ENCODE data around the gene CCNI2. TPM values are rescaled to one million over a fixed set of nuclear protein-coding genes. Genes with fewer than 3 reads are reported as not detected.

Gene CCNI2
- total RNA-seq, 1 experiment from 2014 or later, result not detected

DNA sequence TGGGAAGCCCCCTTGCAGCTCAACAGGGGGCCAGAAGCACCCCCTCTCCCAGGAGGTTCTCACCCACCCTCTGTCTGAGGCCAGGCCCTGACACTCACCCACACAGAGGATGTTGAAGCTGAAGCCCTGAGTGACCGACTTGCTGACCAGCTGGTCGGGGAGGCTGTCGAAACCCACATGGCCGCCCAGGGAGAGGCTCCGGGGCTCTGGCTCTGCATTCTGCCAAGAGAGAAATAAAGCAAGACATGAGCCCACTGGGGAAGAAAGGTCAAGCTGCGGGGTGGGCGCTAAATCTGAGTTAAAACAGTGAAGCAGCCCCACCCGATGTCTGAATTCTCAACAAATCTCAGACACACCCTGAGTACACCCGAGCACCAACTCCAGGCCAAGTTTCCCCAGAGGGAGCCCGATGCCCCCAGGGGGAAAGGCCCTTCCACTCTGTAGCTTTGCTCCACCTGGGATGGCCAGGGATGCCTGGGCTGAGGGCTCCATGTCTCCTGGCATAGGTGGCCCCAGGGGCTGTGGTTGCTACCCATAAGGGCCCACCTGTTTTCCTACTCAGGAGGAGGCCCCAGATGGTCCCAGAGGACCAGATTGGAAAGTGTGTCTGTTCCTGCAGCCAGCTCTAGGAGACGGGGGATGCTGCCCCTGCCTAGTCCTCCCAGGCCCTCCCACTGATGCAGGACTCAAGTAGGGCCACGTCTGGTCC, 18.2 kb downstream of the CCNI2 start:
- DNase-seq (ENCODE audit: low read depth), result no peak

DNA sequence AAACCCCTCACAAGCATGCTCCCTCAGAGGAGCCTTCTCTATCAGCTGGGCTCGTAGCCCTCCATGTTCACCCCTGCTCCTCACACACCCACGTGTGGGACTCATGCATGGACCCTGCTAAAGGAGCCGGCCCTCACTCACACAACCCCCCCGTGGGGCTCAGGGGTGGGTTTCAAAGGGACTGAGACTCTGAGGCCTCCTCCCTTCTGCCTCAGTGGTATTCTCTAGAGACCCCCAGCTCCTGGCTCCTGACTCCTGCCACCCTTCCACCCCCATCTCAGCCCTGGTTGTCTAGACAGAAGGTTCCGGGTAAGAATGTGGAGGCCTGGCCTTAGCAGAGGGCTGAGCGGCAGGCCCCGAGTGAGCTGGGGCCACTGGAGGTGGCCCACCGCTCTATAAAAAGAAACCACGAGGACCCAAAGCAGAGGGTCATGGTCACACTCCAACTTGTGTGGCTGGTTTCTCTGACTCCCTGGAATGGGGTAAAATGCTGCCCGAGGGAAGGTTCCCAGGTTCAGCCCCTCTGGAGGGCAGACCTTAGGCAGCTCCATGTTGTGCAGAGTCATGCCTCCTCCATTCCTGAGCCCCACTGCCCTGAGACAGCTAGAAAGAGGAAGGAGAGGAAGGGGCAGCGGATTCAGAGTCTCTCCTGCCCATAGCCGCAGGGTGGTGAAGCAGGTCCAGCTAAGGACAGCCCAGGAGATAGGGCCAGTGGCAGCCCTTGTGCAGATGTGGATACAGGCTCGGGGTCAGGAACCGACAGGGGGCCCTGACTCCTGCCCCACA, 19.0 kb downstream of the CCNI2 start:
- no peak for DNase-seq (ENCODE audit: low read depth)

DNA sequence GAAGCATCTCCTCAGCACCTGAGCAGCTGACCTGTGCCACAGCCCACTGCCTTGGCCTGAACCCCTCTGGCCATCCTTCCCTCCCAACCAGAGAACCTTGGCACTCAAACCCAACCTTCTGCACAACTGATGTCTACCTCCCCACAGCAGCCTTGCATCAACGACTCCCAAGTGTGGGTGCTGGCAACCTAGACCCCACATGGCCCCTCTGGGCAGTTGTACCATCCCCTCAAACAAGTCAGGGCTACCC, 19.5 kb downstream of the CCNI2 start:
- DNase-seq (ENCODE audit: low read depth), result no peak

DNA sequence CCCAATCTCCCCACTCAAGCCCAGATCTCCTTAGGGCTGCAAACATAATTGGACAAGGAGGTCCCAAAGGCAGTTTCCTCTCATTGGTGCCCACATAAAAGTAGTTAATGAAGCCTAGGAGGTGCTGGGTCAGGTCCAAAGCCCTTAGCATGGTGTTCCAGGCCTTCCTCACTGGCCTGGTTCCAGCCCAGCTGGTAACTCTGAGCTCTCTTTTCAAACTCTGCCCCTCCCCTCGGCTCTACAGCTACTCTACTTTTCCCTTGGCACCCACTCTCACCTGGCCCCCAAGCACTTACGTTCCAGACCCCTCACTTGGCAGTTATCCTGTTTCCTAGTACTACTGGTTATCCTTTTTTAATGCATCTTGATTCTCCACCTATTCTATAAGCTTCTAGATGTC, 19.9 kb downstream of the CCNI2 start:
- DNase-seq (ENCODE audit: low read depth), result no peak

DNA sequence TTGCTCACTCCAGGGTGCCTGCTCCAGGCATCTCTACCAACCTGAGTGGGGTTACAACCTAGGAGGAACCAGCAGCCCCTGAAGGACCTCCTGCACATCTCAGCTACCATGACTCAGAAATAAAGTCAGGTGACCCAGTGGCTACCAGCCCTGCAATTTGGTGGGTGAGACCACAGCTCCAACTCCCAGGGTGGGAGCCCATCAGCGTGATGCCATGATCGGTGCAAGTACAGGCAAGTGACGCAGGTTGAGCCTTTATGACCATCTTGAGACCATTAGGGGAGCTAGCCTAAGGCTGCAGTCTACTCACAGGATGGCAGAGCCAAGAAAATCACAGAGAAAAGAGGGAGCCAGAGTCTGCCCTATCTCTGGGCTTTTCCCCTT, 21.3 kb downstream of the CCNI2 start:
- no peak for DNase-seq (ENCODE audit: low read depth)

DNA sequence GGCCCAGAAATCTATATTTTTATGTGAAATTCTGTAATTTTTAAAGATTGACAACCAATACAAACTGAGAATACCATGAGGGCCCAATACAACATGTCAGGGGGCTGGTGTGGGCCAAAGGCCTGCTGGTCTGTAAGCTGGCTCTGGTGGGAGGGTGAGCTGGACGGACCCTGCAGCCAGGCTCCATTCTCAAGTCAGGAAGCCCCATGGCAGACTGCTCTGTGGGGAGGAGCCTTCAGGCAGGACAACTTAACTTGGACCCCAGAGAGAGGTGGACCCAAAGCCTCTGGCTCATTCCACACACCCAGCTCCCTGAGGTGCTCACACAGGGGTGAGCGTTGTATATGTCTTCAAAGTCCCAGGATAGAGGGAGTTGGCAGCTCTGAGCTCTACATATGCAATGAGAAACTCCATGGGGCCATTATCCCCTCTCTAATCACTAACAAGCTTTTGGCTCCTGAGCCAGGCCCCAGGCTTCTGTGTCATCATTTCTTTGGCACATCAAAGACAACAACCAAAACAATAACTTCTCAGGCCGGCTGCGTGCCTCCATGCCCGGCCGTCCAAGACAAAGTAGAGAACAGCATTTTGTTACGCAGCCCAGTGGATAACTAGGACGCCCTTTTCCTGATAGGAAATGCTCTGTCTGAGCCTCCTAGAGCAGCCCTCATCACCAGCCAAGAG, 23.4 kb downstream of the CCNI2 start:
- no peak for DNase-seq (ENCODE audit: low read depth)

DNA sequence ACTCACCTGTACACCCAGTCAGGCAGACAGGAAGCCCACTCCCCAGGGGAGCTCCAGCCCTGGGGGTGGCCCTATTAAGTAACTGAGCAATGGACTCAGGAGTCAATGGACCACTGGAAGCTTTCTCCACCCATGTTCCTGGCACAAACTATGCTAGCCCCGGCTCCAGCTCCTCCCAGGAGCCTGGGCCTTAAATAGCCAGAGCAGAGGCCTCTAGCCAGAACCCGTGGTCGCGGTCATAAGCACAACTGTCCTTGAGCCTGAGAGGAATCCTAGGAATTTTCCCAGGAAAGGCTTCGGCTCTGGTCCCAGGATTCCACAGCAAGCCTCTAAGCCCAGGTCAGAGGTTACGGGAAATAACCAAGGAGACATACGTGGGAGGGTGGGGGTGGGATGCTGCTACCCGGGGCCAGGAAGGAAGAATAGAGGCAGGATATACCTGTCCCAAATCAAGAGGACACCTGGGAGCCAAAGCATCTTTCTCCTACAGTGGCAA, 24.3 kb downstream of the CCNI2 start:
- peak; percentile 69 for DNase-seq (ENCODE audit: low read depth)

DNA sequence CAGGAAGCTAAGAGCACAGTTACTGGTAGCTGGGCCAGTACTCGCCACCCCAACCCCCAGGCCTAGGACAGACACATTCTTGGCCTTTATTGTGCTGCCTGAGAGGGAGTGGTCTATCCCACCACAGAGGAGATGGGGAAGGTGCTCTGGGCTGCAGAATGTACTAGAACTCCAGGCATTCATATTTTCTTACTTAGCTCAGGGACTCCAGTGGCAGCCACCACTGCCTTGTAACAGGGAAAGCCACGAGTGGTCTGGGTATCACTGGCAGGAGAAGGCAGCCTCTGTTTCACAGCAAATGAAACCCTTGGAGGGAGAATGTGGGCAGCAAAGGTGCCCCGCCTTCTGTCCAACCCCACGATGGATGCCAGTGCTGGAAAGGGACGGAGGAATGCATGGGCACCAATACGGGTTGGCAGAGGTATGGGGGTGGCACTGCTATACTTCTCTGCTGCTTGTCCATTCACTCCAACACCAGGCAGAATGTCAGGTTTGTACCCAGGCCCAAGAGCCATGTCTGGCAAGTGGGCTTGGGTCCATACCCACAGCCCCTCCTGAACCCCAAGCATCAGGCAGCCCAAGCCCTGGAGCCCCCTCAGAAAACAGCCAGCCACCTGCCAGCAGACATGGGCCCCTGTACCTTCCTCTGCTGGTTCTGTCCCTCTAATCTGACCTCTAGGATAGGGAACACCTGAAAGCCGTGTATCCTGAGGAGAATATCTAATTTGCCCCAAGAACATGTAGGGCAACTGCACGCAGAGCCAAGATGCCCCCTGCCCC, 25.3 kb downstream of the CCNI2 start:
- DNase-seq (ENCODE audit: low read depth), result no peak

DNA sequence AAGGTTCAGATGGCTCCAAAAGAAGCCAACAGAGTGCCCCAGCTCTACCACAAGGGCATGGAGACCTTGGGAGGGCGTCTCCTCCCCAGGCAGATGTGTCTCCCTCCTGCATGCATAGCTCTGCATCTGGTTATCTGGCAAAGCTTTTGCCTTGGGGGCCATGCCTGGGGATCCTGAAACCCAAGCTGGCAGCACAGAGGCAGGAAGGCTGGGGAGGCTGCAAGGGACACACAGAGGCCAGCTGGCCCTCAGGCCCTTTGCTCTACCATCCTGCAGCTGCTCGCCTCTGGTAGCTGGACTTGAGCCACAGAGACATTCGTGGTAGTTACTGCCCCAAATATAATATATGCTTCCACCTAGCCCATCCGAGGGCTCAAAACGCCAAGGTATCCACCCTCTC, 25.9 kb downstream of the CCNI2 start:
- DNase-seq (ENCODE audit: low read depth), result no peak

DNA sequence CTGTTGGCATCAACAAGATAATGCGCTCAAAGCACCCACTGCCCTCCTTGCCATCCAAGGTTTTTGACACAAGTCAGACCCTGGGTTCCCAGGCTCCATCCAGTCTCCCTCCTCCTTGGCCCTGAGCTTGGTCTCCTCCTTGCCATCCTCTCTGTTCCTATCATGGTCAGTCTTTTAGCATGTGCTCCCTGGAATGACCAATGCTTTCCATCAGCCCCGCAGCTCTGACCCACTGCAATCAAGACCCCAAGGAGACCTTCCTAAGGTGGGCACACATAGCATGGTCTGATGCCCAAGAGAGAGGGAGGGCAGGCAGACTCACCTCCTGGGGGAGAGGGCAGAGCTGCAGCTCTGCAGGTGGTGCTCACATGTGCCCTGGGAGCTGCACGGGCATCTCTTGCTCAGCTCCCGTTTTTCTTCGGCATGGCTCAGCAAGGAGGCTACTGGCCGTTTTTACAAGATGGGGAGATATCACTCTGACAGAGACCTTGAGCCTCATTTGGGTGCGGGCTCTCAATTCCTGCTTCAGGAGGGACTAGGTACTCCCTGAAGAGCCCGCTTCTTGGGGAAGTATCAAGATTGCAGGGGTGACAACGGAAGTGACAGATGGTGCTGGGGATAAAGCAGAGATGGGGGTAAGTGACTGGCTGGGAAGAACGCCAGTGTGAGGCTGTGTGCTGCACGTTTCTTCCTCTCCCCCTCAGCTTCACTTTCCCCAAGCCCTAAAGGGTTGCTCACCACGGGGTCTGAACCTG, 26.6 kb downstream of the CCNI2 start:
- DNase-seq (ENCODE audit: low read depth), result no peak

DNA sequence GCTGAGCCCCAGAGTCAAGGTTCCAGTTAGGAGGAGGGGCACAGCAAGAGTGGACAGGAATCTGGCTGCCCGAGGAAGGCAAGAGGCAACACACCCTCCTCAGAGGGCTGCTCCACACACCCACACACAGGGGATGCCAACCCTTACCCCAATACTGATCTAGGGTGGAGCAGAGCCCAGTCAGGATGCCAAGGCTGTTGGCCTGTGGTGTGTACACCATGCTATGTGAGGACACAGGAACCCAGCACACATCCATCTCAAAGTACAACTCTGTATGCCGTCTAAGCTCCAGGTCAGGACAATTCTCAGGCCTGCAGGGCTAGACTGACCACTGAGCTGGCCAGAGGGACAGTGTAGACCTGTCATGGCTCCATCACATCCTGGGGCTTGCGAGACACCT, 27.2 kb downstream of the CCNI2 start:
- DNase-seq (ENCODE audit: low read depth), result no peak

DNA sequence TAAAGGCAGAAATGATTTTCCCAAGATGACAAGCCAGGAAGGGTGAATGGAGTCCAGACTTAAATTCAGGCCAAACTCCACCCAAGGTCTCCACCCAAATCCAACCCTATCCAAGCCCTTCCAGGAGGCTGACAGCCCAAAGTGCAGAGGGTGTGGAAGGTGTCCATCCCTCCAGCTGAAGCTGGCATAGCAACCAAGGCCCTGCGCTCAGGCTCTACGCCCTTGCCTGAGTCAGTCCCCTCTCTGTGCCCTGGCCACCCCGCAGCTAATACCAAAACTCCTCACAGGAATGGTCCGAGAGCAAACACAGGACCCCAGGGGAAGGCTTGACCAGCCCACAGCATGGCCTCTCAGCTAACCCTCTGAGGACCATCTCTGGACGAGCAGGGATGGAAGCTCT, 27.7 kb downstream of the CCNI2 start:
- DNase-seq (ENCODE audit: low read depth), result no peak

DNA sequence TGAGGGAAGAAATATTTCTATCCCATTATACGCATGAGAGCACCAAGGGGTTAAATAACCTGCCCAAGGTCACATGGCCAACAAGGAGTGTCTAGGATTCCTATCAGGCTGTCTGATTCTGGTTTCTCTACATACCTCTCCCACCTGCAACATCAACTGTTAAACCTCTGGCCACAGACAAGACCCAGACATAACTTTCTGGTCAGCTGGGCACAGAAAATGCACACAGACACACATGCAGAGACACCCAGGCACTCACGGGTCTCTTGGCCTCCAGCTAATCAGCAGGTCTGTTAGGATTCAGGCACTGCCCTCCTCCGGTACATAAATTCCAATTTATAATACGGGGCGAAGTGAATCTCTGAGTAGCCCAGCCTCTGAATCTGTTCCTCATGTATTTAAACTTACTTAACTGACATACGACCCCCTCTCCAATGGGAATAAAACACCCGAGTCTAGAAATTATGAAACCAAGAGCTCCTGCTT, 28.3 kb downstream of the CCNI2 start:
- DNase-seq (ENCODE audit: low read depth), result no peak

DNA sequence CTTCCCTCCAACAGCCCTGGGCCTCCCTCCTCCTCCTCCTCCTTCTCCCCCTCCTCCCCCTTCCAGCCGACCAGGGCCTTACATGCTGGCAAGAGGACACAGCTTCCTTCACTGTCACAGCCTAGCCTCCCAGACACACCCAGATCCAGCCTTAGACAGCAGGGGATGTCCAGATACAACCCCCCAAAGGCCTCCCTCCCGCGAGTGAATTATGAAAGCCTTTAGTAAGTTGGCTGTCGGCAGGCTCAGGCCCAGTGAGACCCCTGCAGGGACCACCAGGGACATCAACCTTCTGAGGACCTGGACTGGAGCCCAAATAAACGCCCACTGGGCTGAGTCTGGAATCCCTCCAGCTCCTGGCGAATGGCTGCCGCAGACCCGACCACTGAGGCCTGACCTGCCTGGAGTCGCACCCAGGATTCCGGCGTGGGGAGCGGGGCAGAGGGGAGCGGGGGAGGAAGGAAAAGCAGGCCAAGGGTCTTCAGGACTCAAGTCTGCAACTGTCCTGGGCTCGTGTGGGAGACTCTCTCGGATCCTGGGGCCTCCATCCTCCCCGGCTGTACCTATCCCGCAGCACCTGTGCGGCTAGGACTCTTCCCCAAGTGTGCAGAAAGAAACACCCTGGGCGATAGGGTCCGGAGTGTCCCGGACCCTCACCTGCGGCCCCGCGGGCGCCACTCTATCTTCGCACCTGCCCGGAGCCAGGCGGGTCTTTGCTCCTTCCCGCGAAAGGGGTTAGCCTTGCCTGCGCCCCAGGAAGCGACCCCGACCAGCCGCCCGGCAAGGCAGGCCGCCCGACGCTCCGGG, 29.1 kb downstream of the CCNI2 start:
- no peak for DNase-seq (ENCODE audit: low read depth)

DNA sequence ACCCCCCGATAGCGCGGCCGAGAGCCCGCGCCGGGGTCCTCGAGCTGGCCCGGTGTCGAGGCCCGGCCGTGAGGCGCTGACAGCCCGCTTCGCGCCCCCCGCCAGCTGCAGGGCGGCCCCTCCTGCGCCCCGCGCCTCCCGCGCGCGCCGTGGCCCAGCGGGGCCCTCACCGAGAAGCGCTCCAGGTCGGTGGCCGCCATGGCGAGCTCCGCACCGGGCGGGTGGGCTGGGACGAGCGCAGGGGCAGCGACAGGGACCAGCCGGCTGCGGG, 29.6 kb downstream of the CCNI2 start:
- no peak for DNase-seq (ENCODE audit: low read depth)

DNA sequence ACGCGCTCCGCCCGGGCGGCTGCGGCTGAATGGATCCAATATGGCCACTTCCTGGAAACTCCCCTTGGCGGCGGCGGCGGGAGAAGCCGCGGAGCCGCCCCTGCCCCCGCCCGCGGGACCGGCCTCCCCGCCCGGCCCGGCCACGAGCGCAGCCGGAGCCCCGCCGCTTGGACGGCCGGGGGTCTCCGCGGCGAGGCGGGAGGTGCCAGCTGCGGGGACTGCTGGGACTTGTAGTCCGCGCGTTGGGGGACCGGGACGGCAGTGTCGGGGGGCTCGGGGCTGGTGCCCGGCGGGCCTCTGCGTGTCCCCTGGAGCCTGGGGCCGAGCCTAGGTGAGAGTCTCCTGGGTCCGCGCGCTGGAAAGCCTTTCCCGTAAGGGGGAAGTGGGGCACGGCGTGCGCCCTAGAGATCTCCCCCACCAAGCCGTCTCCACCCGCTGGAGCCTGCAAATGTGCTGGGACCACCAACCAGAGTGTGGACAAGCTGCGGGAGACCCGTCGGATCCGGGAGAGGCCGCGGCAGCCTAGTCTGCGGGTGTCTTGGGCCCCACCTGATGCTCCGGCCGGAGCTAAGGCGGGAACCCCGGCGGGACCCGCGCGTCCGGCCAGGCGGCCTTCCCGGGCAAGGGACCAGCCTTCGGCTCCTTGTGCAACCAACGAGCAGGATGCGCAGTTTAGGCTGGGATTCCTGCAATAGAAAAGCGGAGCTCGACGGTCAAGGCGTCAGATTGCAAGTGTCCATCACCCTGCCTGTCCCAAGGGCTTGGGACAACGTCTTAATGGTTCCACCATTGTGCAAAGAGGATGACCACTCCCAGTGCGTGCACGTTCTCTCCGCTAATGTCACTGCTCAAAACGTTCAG, 30.2 kb downstream of the CCNI2 start, which contains the start of gene SEPTIN8:
TSS of gene SEPTIN8 (minus strand) at position 31 of the 861 bp plus-strand sequence. CDS start 102 bp downstream, outside the sequence.
- DNase-seq (ENCODE audit: low read depth), result peak; percentile 24

DNA sequence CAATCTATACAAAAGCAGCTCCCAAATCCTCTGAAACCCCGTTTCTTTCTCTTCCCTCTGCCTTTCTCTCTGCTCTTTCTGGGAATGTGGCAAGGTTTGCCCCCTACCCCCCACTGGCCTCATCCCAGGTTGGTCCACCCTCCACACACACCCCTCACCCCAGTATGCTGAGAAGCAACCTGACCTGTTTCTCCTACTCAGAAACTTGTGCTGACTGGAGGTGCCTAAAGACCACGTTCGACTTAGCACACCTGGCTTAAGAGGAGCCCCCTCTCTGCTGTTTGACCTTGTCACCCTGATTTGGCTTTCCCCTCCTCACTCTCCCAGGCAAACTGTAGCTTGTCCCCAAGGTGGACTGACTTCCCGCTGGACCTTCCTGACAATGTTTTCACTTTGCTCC, 30.9 kb downstream of the CCNI2 start:
- no peak for DNase-seq (ENCODE audit: low read depth)

DNA sequence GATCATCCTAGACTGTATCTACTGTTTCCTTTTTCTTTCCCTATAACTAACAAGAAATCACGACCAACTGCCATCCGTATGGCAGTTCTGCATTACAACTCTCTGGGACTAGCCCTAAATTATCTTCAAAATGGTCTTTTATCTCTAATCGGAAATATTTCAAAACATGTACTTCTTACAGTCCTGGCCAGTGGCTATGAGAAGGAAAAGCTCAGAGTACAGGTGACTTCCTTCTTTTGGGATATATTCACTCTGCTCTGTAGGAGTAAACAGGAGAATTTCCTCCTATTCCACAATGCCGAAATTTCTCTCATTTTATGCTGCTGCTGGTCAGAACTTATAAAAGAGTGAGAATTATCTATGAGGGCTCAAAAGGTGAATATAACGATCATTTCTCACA, 31.6 kb downstream of the CCNI2 start:
- DNase-seq (ENCODE audit: low read depth), result no peak

DNA sequence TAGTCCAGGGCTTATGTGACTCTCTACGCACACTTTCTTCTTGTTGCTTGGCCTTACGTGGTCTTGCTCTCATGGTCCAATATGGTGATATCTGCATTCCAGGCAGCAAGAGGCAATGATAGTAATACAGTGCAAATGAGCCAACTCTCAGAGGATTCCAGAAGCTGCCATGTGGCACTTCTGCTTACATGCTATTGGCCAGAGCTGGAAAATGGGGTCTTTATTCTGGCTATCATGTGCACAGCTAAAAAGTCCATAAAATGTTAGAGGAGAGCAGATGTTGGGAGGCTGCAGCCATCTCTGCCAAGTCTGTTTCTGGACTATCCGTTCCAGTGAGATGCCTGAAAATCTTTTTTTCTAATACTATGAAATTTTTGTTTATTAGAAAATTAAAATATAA, 32.7 kb downstream of the CCNI2 start:
- DNase-seq (ENCODE audit: low read depth), result no peak

All from LHCN-M2 (cell line).